ENCODE measurements around the gene KRT23.

Gene KRT23

GRCh38 chr17:40883626-40884334, 53.7 kb downstream of the KRT23 start:
- H3K9me3 ChIP-seq (ENCODE audit: insufficient read depth, low read length) = no peaks in the 10 kb centered on the region
- H3K4me1 ChIP-seq (ENCODE audit: insufficient read depth, insufficient read length) = no peaks in the 10 kb centered on the region
- no peaks in the 10 kb centered on the region for H3K36me3 ChIP-seq (ENCODE audit: insufficient read depth, insufficient read length, low read length)
- no peak overlapping the region for H3K9ac ChIP-seq (ENCODE audit: insufficient read length, low read depth)
- H3K27me3 ChIP-seq (ENCODE audit: insufficient read depth, insufficient read length) = no peaks in the 10 kb centered on the region
- TF ChIP-seq ZNF274 (IDR thresholded peaks at IDR 0.05; ENCODE audit: low read depth, low read length) = no peak
- no peak for TF ChIP-seq YY1 (IDR thresholded peaks at IDR 0.05; ENCODE audit: insufficient read depth, insufficient read length)
- TF ChIP-seq SUZ12 (IDR thresholded peaks at IDR 0.05; ENCODE audit: extremely low read depth, insufficient read depth, insufficient read length) = no peak
- H3K4me3 ChIP-seq (ENCODE audit: insufficient read length, low read depth) = no peak overlapping the region
- DNase-seq (ENCODE audit: low read depth, low spot score) = no peak

GRCh38 chr17:40883031-40883430, 54.4 kb downstream of the KRT23 start:
- H3K27me3 ChIP-seq (ENCODE audit: insufficient read depth, insufficient read length) = no peaks in the 10 kb centered on the region
- no peaks in the 10 kb centered on the region for H3K4me1 ChIP-seq (ENCODE audit: insufficient read depth, insufficient read length)
- H3K9ac ChIP-seq (ENCODE audit: insufficient read length, low read depth) = no peak overlapping the region
- H3K9me3 ChIP-seq (ENCODE audit: insufficient read depth, low read length) = no peaks in the 10 kb centered on the region
- TF ChIP-seq ZNF274 (IDR thresholded peaks at IDR 0.05; ENCODE audit: low read depth, low read length) = no peak
- TF ChIP-seq YY1 (IDR thresholded peaks at IDR 0.05; ENCODE audit: insufficient read depth, insufficient read length) = no peak
- no peak for TF ChIP-seq SUZ12 (IDR thresholded peaks at IDR 0.05; ENCODE audit: extremely low read depth, insufficient read depth, insufficient read length)
- no peak for DNase-seq (ENCODE audit: low read depth, low spot score)
- H3K4me3 ChIP-seq (ENCODE audit: insufficient read length, low read depth) = no peak overlapping the region
- no peaks in the 10 kb centered on the region for H3K36me3 ChIP-seq (ENCODE audit: insufficient read depth, insufficient read length, low read length)

- DNase-seq (ENCODE audit: low read depth, low spot score) = no peak
- Histone ChIP-seq H3K36me3 (ENCODE audit: insufficient read depth, insufficient read length, low read length) (no peaks in the 10 kb centered on the region), H3K9me3 (ENCODE audit: insufficient read depth, low read length) (no peaks in the 10 kb centered on the region), H3K9ac (ENCODE audit: insufficient read length, low read depth) (no peak overlapping the region), H3K27me3 (ENCODE audit: insufficient read depth, insufficient read length) (no peaks in the 10 kb centered on the region), H3K4me1 (ENCODE audit: insufficient read depth, insufficient read length) (no peaks in the 10 kb centered on the region), H3K4me3 (ENCODE audit: insufficient read length, low read depth) (no peak overlapping the region)
- TF ChIP-seq SUZ12 (IDR thresholded peaks at IDR 0.05; ENCODE audit: extremely low read depth, insufficient read depth, insufficient read length) (no peak), YY1 (IDR thresholded peaks at IDR 0.05; ENCODE audit: insufficient read depth, insufficient read length) (no peak), ZNF274 (IDR thresholded peaks at IDR 0.05; ENCODE audit: low read depth, low read length) (no peak)
Observed at GRCh38 chr17:40879026-40879425, 58.4 kb downstream of the KRT23 start.

- H3K9ac ChIP-seq (ENCODE audit: insufficient read length, low read depth) = no peak overlapping the region
- TF ChIP-seq ZNF274 (IDR thresholded peaks at IDR 0.05; ENCODE audit: low read depth, low read length) = no peak
- no peak for TF ChIP-seq YY1 (IDR thresholded peaks at IDR 0.05; ENCODE audit: insufficient read depth, insufficient read length)
- no peak for TF ChIP-seq SUZ12 (IDR thresholded peaks at IDR 0.05; ENCODE audit: extremely low read depth, insufficient read depth, insufficient read length)
- H3K4me1 ChIP-seq (ENCODE audit: insufficient read depth, insufficient read length) = no peaks in the 10 kb centered on the region
- DNase-seq (ENCODE audit: low read depth, low spot score) = no peak
- H3K4me3 ChIP-seq (ENCODE audit: insufficient read length, low read depth) = no peak overlapping the region
- no peaks in the 10 kb centered on the region for H3K36me3 ChIP-seq (ENCODE audit: insufficient read depth, insufficient read length, low read length)
- H3K27me3 ChIP-seq (ENCODE audit: insufficient read depth, insufficient read length) = no peaks in the 10 kb centered on the region
- H3K9me3 ChIP-seq (ENCODE audit: insufficient read depth, low read length) = no peaks in the 10 kb centered on the region
Observed at GRCh38 chr17:40878044-40878443, 59.4 kb downstream of the KRT23 start.

- Histone ChIP-seq H3K9me3 (ENCODE audit: insufficient read depth, low read length) (no peaks in the 10 kb centered on the region), H3K4me3 (ENCODE audit: insufficient read length, low read depth) (no peak overlapping the region), H3K4me1 (ENCODE audit: insufficient read depth, insufficient read length) (no peaks in the 10 kb centered on the region), H3K9ac (ENCODE audit: insufficient read length, low read depth) (no peak overlapping the region), H3K27me3 (ENCODE audit: insufficient read depth, insufficient read length) (no peaks in the 10 kb centered on the region), H3K36me3 (ENCODE audit: insufficient read depth, insufficient read length, low read length) (no peaks in the 10 kb centered on the region)
- no peak for DNase-seq (ENCODE audit: low read depth, low spot score)
- TF ChIP-seq ZNF274 (IDR thresholded peaks at IDR 0.05; ENCODE audit: low read depth, low read length) (no peak), YY1 (IDR thresholded peaks at IDR 0.05; ENCODE audit: insufficient read depth, insufficient read length) (no peak), SUZ12 (IDR thresholded peaks at IDR 0.05; ENCODE audit: extremely low read depth, insufficient read depth, insufficient read length) (no peak)
Observed at GRCh38 chr17:40873801-40874200, 63.6 kb downstream of the KRT23 start.

- Histone ChIP-seq H3K9ac (ENCODE audit: insufficient read length, low read depth) (no peak overlapping the region), H3K9me3 (ENCODE audit: insufficient read depth, low read length) (no peaks in the 10 kb centered on the region), H3K4me1 (ENCODE audit: insufficient read depth, insufficient read length) (no peaks in the 10 kb centered on the region), H3K27me3 (ENCODE audit: insufficient read depth, insufficient read length) (no peaks in the 10 kb centered on the region), H3K36me3 (ENCODE audit: insufficient read depth, insufficient read length, low read length) (no peaks in the 10 kb centered on the region), H3K4me3 (ENCODE audit: insufficient read length, low read depth) (no peak overlapping the region)
- DNase-seq (ENCODE audit: low read depth, low spot score) = no peak
- TF ChIP-seq ZNF274 (IDR thresholded peaks at IDR 0.05; ENCODE audit: low read depth, low read length) = no peak
- no peak for TF ChIP-seq SUZ12 (IDR thresholded peaks at IDR 0.05; ENCODE audit: extremely low read depth, insufficient read depth, insufficient read length)
- TF ChIP-seq YY1 (IDR thresholded peaks at IDR 0.05; ENCODE audit: insufficient read depth, insufficient read length) = no peak
Observed at GRCh38 chr17:40873255-40873654, 64.2 kb downstream of the KRT23 start.
